HEK293 (cell line): ENCODE measurements around the gene FAM89B.

Experiments used
- KLF16 ChIP-seq: fragments of 450-650 bp; formaldehyde crosslinking; IDR thresholded peaks from 2 replicates; pipeline ENCODE4 v1.5.1; 2017; ENCODE audit warnings: missing biosample characterization, missing genetic modification characterization
- OSR2 ChIP-seq: fragments of 450-650 bp; formaldehyde crosslinking; IDR thresholded peaks from 2 replicates; pipeline ENCODE4 v1.5.1; 2016; ENCODE audit warnings: missing biosample characterization, missing genetic modification characterization
- PRDM10 ChIP-seq: fragments of 450-650 bp; formaldehyde crosslinking; IDR thresholded peaks from 2 replicates; pipeline ENCODE4 v1.5.1; 2016; ENCODE audit warnings: missing biosample characterization, missing genetic modification characterization
- REPIN1 ChIP-seq: fragments of 450-650 bp; formaldehyde crosslinking; IDR thresholded peaks from 2 replicates; pipeline ENCODE4 v1.5.1; 2017; ENCODE audit warnings: missing biosample characterization, missing genetic modification characterization, low read depth
- SP3 ChIP-seq: fragments of 450-650 bp; formaldehyde crosslinking; IDR thresholded peaks from 2 replicates; pipeline ENCODE4 v1.5.1; 2016; ENCODE audit warnings: missing biosample characterization, missing genetic modification characterization
- YY2 ChIP-seq: fragments of 450-650 bp; formaldehyde crosslinking; IDR thresholded peaks from 2 replicates; pipeline ENCODE4 v1.5.1; 2016; ENCODE audit warnings: missing biosample characterization, missing genetic modification characterization
- ZBTB48 ChIP-seq: fragments of 450-650 bp; formaldehyde crosslinking; IDR thresholded peaks from 2 replicates; pipeline ENCODE4 v1.5.1; 2016; ENCODE audit warnings: missing biosample characterization, missing genetic modification characterization
- ZBTB8A ChIP-seq: fragments of 450-650 bp; formaldehyde crosslinking; IDR thresholded peaks from 2 replicates; pipeline ENCODE4 v1.5.1; 2016; ENCODE audit warnings: missing biosample characterization, missing genetic modification characterization
- ZNF202 ChIP-seq: fragments of 450-650 bp; formaldehyde crosslinking; IDR thresholded peaks from 2 replicates; pipeline ENCODE4 v1.5.1; 2016; ENCODE audit warnings: missing biosample characterization, missing genetic modification characterization, borderline replicate concordance
- ZNF311 ChIP-seq: fragments of 450-650 bp; formaldehyde crosslinking; IDR thresholded peaks from 2 replicates; pipeline ENCODE4 v1.5.1; 2017; ENCODE audit warnings: missing biosample characterization, missing genetic modification characterization, borderline replicate concordance
- ZNF391 ChIP-seq: fragments of 450-650 bp; formaldehyde crosslinking; IDR thresholded peaks from 2 replicates; pipeline ENCODE4 v1.5.1; 2016; ENCODE audit warnings: low read depth, missing biosample characterization, missing genetic modification characterization, borderline replicate concordance
- ZNF501 ChIP-seq: fragments of 450-650 bp; formaldehyde crosslinking; IDR thresholded peaks from 2 replicates; pipeline ENCODE4 v1.5.1; 2016; ENCODE audit warnings: missing biosample characterization, missing genetic modification characterization
- ZNF561 ChIP-seq: fragments of 450-650 bp; IDR thresholded peaks from 2 replicates; pipeline ENCODE4 v1.5.1; 2018; ENCODE audit warnings: missing biosample characterization, missing genetic modification characterization, borderline replicate concordance
- ZNF580 ChIP-seq: fragments of 450-650 bp; formaldehyde crosslinking; IDR thresholded peaks from 2 replicates; pipeline ENCODE4 v1.5.1; 2016; ENCODE audit warnings: missing biosample characterization, missing genetic modification characterization
- ZNF610 ChIP-seq: fragments of 450-650 bp; formaldehyde crosslinking; IDR thresholded peaks from 2 replicates; pipeline ENCODE4 v1.5.1; 2016; ENCODE audit warnings: missing biosample characterization, missing genetic modification characterization, borderline replicate concordance
- ZNF629 ChIP-seq: fragments of 450-650 bp; formaldehyde crosslinking; IDR thresholded peaks from 2 replicates; pipeline ENCODE4 v1.5.1; 2017; ENCODE audit warnings: missing biosample characterization, missing genetic modification characterization
- ZNF660 ChIP-seq: fragments of 450-650 bp; IDR thresholded peaks from 2 replicates; pipeline ENCODE4 v1.5.1; 2018; ENCODE audit warnings: missing biosample characterization, mild to moderate bottlenecking, missing genetic modification characterization
- TF ChIP-seq, protein P1 (sequence below): fragments of 450-650 bp; formaldehyde crosslinking; IDR thresholded peaks from 2 replicates; pipeline ENCODE4 v1.5.1; 2016; ENCODE audit warnings: missing biosample characterization, missing genetic modification characterization
- TF ChIP-seq, protein P2 (sequence below): fragments of 450-650 bp; formaldehyde crosslinking; IDR thresholded peaks from 2 replicates; pipeline ENCODE4 v1.5.1; 2016; ENCODE audit warnings: missing biosample characterization, missing genetic modification characterization
- TF ChIP-seq, protein P3 (sequence below): fragments of 450-650 bp; formaldehyde crosslinking; IDR thresholded peaks from 2 replicates; pipeline ENCODE4 v1.5.1; 2016; ENCODE audit warnings: missing biosample characterization, missing genetic modification characterization
- TF ChIP-seq, protein P4 (sequence below): fragments of 450-650 bp; formaldehyde crosslinking; conservative IDR thresholded peaks from 2 replicates; pipeline ENCODE4 v1.5.1; 2016; ENCODE audit warnings: low read depth, missing biosample characterization, missing genetic modification characterization

Gene FAM89B

GRCh38 chr11:65569973-65570918 lies 2.1 kb upstream of the FAM89B start, which contains the start of gene ZNRD2 (continued):
- peak; percentile 95 for TF ChIP-seq ZNF580 (tag by site-specific recombination)
- TF ChIP-seq, protein P1, sequence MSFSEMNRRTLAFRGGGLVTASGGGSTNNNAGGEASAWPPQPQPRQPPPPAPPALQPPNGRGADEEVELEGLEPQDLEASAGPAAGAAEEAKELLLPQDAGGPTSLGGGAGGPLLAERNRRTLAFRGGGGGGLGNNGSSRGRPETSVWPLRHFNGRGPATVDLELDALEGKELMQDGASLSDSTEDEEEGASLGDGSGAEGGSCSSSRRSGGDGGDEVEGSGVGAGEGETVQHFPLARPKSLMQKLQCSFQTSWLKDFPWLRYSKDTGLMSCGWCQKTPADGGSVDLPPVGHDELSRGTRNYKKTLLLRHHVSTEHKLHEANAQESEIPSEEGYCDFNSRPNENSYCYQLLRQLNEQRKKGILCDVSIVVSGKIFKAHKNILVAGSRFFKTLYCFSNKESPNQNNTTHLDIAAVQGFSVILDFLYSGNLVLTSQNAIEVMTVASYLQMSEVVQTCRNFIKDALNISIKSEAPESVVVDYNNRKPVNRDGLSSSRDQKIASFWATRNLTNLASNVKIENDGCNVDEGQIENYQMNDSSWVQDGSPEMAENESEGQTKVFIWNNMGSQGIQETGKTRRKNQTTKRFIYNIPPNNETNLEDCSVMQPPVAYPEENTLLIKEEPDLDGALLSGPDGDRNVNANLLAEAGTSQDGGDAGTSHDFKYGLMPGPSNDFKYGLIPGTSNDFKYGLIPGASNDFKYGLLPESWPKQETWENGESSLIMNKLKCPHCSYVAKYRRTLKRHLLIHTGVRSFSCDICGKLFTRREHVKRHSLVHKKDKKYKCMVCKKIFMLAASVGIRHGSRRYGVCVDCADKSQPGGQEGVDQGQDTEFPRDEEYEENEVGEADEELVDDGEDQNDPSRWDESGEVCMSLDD = peak; percentile 97
- TF ChIP-seq OSR2 (tag by site-specific recombination) = peak; percentile 85
- TF ChIP-seq ZBTB8A (tag by site-specific recombination) = peak; percentile 100
- TF ChIP-seq, protein P2, sequence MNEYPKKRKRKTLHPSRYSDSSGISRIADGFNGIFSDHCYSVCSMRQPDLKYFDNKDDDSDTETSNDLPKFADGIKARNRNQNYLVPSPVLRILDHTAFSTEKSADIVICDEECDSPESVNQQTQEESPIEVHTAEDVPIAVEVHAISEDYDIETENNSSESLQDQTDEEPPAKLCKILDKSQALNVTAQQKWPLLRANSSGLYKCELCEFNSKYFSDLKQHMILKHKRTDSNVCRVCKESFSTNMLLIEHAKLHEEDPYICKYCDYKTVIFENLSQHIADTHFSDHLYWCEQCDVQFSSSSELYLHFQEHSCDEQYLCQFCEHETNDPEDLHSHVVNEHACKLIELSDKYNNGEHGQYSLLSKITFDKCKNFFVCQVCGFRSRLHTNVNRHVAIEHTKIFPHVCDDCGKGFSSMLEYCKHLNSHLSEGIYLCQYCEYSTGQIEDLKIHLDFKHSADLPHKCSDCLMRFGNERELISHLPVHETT = peak; percentile 43; the same call in 1 of the 2 replicates
- TF ChIP-seq ZBTB48 (tag by site-specific recombination) = peak; percentile 61
- TF ChIP-seq YY2 (tag by site-specific recombination) = peak; percentile 90
- 0 out of 2 replicates have a peak, but pooled peaks have one; percentile 65 for TF ChIP-seq ZNF391
- TF ChIP-seq ZNF561 (tag by site-specific recombination) = peak; percentile 69; the same call in 1 of the 2 replicates
- TF ChIP-seq ZNF629 (tag by site-specific recombination) = peak; percentile 98
- no peak for TF ChIP-seq REPIN1
- peak; percentile 93 for TF ChIP-seq PRDM10 (tag by site-specific recombination)
- TF ChIP-seq ZNF311 (tag by site-specific recombination) = no peak
- TF ChIP-seq KLF16 (tag by site-specific recombination) = peak; percentile 84
- TF ChIP-seq, protein P3, sequence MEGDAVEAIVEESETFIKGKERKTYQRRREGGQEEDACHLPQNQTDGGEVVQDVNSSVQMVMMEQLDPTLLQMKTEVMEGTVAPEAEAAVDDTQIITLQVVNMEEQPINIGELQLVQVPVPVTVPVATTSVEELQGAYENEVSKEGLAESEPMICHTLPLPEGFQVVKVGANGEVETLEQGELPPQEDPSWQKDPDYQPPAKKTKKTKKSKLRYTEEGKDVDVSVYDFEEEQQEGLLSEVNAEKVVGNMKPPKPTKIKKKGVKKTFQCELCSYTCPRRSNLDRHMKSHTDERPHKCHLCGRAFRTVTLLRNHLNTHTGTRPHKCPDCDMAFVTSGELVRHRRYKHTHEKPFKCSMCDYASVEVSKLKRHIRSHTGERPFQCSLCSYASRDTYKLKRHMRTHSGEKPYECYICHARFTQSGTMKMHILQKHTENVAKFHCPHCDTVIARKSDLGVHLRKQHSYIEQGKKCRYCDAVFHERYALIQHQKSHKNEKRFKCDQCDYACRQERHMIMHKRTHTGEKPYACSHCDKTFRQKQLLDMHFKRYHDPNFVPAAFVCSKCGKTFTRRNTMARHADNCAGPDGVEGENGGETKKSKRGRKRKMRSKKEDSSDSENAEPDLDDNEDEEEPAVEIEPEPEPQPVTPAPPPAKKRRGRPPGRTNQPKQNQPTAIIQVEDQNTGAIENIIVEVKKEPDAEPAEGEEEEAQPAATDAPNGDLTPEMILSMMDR (tag by site-specific recombination) = peak; percentile 92
- no peak for TF ChIP-seq ZNF202
- TF ChIP-seq ZNF610 (tag by site-specific recombination) = 0 out of 2 replicates have a peak, but pooled peaks have one; percentile 82
- TF ChIP-seq, protein P4, sequence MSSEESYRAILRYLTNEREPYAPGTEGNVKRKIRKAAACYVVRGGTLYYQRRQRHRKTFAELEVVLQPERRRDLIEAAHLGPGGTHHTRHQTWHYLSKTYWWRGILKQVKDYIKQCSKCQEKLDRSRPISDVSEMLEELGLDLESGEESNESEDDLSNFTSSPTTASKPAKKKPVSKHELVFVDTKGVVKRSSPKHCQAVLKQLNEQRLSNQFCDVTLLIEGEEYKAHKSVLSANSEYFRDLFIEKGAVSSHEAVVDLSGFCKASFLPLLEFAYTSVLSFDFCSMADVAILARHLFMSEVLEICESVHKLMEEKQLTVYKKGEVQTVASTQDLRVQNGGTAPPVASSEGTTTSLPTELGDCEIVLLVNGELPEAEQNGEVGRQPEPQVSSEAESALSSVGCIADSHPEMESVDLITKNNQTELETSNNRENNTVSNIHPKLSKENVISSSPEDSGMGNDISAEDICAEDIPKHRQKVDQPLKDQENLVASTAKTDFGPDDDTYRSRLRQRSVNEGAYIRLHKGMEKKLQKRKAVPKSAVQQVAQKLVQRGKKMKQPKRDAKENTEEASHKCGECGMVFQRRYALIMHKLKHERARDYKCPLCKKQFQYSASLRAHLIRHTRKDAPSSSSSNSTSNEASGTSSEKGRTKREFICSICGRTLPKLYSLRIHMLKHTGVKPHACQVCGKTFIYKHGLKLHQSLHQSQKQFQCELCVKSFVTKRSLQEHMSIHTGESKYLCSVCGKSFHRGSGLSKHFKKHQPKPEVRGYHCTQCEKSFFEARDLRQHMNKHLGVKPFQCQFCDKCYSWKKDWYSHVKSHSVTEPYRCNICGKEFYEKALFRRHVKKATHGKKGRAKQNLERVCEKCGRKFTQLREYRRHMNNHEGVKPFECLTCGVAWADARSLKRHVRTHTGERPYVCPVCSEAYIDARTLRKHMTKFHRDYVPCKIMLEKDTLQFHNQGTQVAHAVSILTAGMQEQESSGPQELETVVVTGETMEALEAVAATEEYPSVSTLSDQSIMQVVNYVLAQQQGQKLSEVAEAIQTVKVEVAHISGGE (tag by site-specific recombination) = peak; percentile 98
- peak; percentile 89 for TF ChIP-seq ZNF501
- 0 out of 2 replicates have a peak, but pooled peaks have one; percentile 40 for TF ChIP-seq ZNF660 (tag by site-specific recombination)
- peak; percentile 97 for TF ChIP-seq SP3
